Left renal cortex interstitium (tissue), 4 donors: ENCODE data around the gene DHCR7. TPM values are rescaled to one million over a fixed set of nuclear protein-coding genes. Genes with fewer than 3 reads are reported as not detected.

Experiments
- DNase-seq, 4 donors: peaks; one replicate each; pipeline ENCODE4 v3.0.0-alpha.2; 2013; ENCODE audit warnings: low read depth in 4 of 4, low spot score in 2 of 4, missing footprints in 1 of 4
- polyA plus RNA-seq, 4 donors: library from polyadenylated mRNA; unstranded; fragments of 120-200 nt; gene quantifications; one replicate each; pipeline ENCODE4 v1.2.1, GENCODE V29; 2013; ENCODE audit not compliant: insufficient read length in 4 of 4

The DHCR7 gene
- polyA plus RNA-seq, 4 donors: 36.2 to 44.6 (median 38.0) TPM

DNA sequence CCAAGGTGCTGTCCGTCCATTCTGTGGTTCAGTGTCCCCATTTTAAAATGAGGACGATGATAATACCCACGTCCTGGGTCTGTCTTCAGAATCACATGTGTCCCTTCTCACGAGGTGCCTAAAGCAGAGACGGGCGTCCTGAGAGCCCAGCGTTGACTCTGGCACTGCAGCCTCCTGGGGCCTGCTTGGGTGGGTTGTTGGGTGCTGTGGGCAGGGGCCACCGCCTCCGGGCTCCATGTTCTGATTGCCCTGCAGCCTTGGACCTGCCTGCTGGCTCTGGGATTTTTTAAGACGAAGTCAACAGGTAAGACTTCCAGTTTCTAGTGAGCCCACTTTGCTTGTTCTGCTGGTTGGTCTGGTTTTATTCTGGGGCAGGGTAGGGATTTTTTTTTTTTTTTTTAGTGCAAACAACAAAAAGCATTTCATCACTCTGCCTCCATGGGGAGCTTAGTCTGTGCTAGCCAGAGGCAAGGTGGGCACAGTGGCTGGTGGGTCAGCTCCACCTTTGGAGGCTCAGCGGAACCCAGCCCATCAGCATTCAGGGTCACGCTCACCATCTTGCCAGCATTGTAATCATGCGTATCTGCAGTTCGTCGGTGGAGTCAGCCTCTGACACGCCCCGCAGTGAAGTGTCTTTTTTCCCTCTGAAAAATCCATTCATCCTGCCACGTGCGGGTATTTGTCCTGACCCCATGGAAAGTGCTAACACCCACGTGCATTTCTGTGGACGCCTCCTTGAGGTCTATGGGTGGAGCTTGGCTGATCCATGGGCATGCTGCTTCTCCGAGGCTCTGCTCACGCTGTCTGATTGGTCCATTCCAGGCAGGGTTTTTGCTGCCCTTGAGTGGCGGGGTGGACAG, 33.1 kb upstream of the DHCR7 start:
- no peak for DNase-seq

DNA sequence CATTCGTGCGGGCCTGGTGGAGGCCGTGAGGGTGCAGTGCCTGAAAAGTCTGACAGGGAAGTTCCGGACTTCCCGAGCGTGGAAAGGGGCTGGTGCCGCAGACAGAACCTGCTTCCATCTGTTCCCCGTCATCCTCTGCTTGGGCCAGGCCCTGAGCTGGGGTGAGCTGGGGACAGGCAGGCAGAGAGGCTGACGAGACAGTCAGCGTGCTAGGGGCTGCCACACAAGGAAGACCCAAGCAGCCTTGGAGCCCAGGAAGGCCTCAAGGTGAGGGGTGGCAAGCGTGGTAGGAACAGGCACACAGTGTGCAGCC, 30.3 kb upstream of the DHCR7 start:
- DNase-seq: no peak

DNA sequence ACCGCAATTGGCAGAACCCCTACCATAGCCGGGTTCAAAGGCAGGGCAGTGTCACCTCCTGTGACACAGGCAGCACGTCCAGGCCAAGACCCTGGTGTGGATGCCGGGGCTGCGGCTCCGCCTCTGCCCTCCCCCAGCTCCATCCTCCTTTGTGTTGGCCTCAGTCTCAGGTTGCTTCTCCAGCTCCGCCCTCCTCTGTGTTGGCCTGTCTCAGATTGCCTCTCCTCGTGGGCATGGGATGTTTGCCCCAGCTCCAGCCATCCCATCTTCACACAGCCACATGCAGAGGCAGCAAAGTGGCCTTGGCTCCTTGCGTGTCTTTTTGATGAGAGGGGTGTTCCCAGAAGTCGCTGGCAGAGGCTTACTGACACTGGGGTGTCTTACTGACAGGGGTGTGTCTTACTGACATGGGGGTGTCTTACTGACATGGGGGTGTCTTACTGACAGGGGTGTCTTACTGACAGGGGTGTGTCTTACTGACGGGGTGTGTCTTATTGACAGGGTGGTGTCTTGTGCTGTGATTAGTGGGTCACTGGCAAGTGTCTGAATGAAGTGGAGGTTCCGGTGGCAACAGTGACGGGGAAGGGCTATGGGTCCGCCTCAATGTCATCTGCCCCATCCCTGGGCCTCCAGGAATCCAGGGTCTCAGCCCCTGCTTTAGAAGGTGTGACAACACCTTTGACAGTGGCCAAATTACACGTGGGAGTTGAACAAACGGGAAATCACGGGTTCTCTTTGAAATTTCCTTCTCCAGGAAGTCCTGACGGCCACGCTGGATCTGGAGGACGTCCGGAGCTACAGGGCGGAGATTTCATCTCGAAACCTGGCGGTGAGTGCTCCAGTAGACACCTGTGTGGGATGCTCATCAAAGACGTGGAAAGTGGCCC, 29.7 kb upstream of the DHCR7 start:
- DNase-seq: no peak

GRCh38 chr11:71476926-71477640, 28.9 kb upstream of the DHCR7 start:
- DNase-seq: no peak

DNA sequence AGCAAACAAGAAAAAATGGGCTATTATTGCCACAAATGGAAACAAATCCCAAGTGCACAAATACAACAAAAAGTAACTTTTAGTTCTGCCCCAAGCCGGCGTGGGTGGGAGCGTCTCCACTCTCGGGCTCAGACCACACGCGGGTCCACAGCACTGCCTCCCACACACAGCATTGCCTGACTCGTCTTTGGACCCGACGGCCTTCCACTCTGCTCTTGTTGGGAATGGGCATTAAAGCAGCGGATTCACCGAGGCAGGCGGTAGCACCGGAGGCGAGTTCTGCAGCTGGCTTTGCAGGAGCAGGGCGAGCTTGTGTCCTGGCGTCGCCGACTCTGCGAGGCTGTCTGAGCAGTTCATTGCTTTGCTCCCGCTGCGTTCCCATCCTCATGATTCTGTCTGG, 27.8 kb upstream of the DHCR7 start:
- DNase-seq: no peak

- DNase-seq: no peak
Measured at GRCh38 chr11:71474771-71475483, 26.7 kb upstream of the DHCR7 start.

GRCh38 chr11:71474141-71474770, 26.1 kb upstream of the DHCR7 start:
- DNase-seq: no peak

DNA sequence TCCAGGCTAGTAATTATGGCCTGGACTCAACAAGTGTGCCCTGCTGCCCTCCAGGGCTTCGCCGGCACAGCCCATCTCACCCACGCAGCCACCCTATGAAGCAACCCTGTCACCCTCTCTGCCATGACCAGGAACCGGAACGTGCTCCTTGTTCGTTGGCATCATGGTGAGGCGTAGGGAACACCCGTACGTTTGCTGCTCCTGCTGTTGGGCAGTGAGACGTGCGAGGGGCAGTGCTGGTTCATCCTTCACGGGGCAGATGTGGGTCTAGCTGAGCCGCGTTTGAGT, 25.5 kb upstream of the DHCR7 start:
- no peak for DNase-seq

- DNase-seq: no peak
Measured at GRCh38 chr11:71472941-71473792, 25.0 kb upstream of the DHCR7 start.

DNA sequence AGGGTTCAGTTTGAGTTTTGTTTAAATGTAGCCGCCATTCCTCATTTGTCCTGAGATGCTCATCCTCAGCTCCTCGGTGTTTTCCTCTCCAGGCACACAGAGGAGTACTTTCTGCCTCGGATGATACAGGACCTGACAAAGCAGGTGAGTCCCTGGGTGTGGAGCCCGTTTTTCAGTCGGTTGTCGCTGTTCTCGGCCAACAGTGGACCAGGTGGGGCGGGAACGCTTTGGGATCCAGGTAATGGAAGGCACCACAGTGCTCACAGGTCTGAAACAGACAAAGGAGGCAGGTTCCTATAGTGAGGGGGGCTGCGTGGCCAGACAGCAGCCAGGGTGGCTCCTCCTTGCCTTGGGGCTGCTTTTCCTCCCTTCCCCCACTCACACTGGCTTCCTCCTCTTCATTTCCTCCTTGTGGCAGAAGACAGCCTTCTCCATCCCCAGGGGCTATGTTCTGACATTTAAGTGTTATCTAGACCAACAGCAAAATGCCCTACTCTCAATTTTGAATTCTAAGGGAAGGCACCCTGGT, 24.2 kb upstream of the DHCR7 start:
- DNase-seq: no peak

GRCh38 chr11:71470946-71471345, 22.8 kb upstream of the DHCR7 start:
- DNase-seq: no peak

GRCh38 chr11:71467164-71467563, 19.0 kb upstream of the DHCR7 start:
- no peak for DNase-seq

GRCh38 chr11:71466358-71466757, 18.2 kb upstream of the DHCR7 start:
- DNase-seq: no peak

DNA sequence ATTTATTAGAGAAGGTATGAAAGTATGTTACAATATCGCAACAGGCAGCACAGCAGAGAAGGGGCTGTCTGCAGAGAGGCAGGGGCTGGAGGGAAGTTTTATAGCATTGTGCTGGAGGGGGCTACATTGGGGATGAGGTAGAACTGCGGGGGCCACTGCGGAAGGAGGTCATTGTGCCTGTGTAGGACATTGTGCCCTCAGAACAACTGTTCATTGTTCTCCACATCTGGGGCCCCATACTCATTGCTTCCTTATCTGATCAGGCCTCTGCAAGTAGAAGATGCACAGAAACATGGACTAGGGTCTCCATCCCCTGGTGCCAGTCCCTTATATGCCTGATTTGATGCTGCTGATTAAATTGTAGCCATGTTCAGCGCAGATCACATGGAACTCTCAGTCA, 16.9 kb upstream of the DHCR7 start:
- DNase-seq: no peak

DNA sequence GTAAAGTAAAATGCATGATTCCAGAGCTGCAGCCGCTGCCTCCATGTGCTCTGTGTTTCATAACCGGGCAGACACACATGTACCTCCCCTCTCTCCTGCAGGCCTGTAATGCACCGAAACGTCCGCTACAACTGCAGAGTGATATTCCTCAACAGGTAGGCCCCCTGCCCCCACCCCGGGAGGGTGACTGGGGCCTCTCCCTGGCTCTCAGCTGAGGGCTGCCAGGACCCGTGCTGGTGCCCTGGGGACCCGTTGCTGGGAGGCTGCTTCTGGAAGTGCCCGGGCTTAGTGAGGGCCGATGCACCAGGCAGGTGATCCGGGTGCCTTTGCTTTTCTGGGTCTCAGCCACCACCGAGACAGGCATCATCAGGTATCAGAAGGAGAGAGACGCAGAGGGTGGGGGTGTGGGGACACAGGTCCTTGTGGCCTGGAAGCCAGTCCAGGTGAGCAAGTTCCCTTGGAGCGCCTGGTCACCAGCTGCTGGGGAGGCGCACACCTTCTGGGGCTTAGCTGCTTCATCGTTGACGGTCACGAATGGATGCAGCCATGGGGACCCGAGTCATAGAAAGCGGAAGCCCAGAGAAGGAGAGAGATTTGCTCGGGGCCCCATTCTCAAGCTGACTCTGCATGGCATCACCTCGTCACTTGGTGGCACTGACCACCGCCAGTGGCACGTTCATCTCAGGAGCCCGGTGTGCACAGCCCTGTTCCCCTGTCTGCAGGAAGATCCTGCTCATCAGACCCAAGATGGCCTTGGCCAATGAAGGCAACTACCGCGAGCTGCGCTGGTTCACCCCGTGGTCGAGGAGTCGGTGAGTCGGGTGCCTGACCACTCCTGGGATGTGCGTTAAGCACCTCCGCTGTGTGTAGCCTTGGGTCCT, 15.4 kb upstream of the DHCR7 start:
- DNase-seq: no peak

DNA sequence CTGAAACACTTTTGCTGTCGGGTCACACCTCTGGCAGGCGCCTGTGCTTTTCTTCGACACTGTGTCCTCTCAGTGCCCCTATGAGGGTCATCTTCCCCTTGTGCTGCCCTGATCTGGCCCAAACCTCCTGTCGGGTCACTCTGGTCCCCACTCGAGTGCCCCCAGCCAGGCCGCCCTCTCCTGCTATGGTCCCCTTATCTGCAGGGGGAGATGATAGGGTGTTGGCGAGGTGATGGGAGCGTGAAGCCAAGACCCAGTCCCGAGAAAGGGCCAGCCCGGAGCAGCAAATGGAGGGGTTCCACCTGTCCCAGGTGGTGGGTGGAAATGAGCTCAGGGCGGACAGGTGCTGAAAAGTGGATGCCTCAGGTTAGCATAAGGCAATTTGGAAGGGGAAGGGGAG, 14.5 kb upstream of the DHCR7 start:
- no peak for DNase-seq

- DNase-seq: no peak
Measured at GRCh38 chr11:71461696-71462095, 13.5 kb upstream of the DHCR7 start.

- no peak for DNase-seq
Measured at GRCh38 chr11:71459767-71460320, 11.7 kb upstream of the DHCR7 start.
